Measurements from ENCODE around the gene CNP. TPM values are rescaled to one million over a fixed set of nuclear protein-coding genes. Genes with fewer than 3 reads are reported as not detected.
"Not testable (repeated sequence)": the region's sequence is repeated elsewhere in the genome, so short reads cannot be mapped to it uniquely, and the experiment has no call there.

The CNP gene
- total RNA-seq, result 50.5 TPM

GRCh38 chr17:41966463-41967140 lies at the start of gene CNP:
CNP (plus strand) TSS chr17:41966795; CDS start chr17:41966885, 90 bp downstream.
- FAIRE-seq (no peak), DNase-seq (ENCODE audit: low spot score in 2 of 2) (peak; percentile 96)

GRCh38 chr17:41917192-41917591 lies 49.4 kb upstream of the CNP start:
- DNase-seq (ENCODE audit: low spot score in 2 of 2) (peak in 1 of 2 donors; percentile 26), FAIRE-seq (no peak)

GRCh38 chr17:41917679-41918313 lies 48.8 kb upstream of the CNP start:
- peak in 1 of 2 donors; percentile 35 for DNase-seq (ENCODE audit: low spot score in 2 of 2)
- no peak for FAIRE-seq

- DNase-seq (ENCODE audit: low spot score in 2 of 2), result peak; percentile 99 to 100
- peak; percentile 47 for FAIRE-seq
These were observed 48.1 kb upstream of the CNP start, which contains the start of gene ACLY for GRCh38 chr17:41918314-41919164. ACLY (minus strand) TSS chr17:41918951; CDS start chr17:41913873, 5,078 bp downstream.

GRCh38 chr17:41919165-41919817 lies 47.3 kb upstream of the CNP start:
- FAIRE-seq (no peak), DNase-seq (ENCODE audit: low spot score in 2 of 2) (no peak)

- DNase-seq (ENCODE audit: low spot score in 2 of 2) (no peak), FAIRE-seq (no peak)
These were observed 46.6 kb upstream of the CNP start for GRCh38 chr17:41919840-41920579.

GRCh38 chr17:41920580-41920955 lies 46.0 kb upstream of the CNP start:
- DNase-seq (ENCODE audit: low spot score in 2 of 2), result no peak
- no peak for FAIRE-seq

- FAIRE-seq, result no peak
- DNase-seq (ENCODE audit: low spot score in 2 of 2), result no peak
These were observed 40.5 kb upstream of the CNP start for GRCh38 chr17:41925991-41926590.

GRCh38 chr17:41928693-41929251 lies 37.8 kb upstream of the CNP start:
- DNase-seq (ENCODE audit: low spot score in 2 of 2) (no peak), FAIRE-seq (no peak)

- DNase-seq (ENCODE audit: low spot score in 2 of 2) (peak; percentile 73 to 91), FAIRE-seq (no peak)
These were observed 36.4 kb upstream of the CNP start, which contains the start of gene ODAD4 for GRCh38 chr17:41930009-41930832. ODAD4 (plus strand) TSS chr17:41930617; CDS start chr17:41930724, 107 bp downstream.

- FAIRE-seq, result not testable (repeated sequence)
These were observed 35.8 kb upstream of the CNP start for GRCh38 chr17:41930833-41931156.

GRCh38 chr17:41931715-41932114 lies 34.9 kb upstream of the CNP start:
- DNase-seq (ENCODE audit: low spot score in 2 of 2); FAIRE-seq: not testable (repeated sequence)

More at GRCh38 chr17:41930833-41931156, 35.8 kb upstream of the CNP start:
- not testable (repeated sequence) for DNase-seq (ENCODE audit: low spot score in 2 of 2)

GRCh38 chr17:41932816-41933389 lies 33.7 kb upstream of the CNP start:
- FAIRE-seq (no peak), DNase-seq (ENCODE audit: low spot score in 2 of 2) (no peak)

GRCh38 chr17:41935641-41936040 lies 31.0 kb upstream of the CNP start:
- no peak for FAIRE-seq

GRCh38 chr17:41937970-41938954 lies 28.3 kb upstream of the CNP start:
- FAIRE-seq (no peak), DNase-seq (ENCODE audit: low spot score in 2 of 2) (no peak)

More at GRCh38 chr17:41935641-41936040, 31.0 kb upstream of the CNP start:
- no peak for DNase-seq (ENCODE audit: low spot score in 2 of 2)

- FAIRE-seq (no peak), DNase-seq (ENCODE audit: low spot score in 2 of 2) (no peak)
These were observed 27.4 kb upstream of the CNP start for GRCh38 chr17:41939044-41939692.

Data from frontal cortex (tissue), 4 donors.